Esophagus muscularis mucosa (tissue), 4 donors: ENCODE results near the gene STAP2. TPM values are rescaled to one million over a fixed set of nuclear protein-coding genes. Genes with fewer than 3 reads are reported as not detected.
A peak's percentile ranks its signal among the peaks of the same experiment; 100 is the strongest.
"Not testable (repeated sequence)": the region's sequence is repeated elsewhere in the genome, so short reads cannot be mapped to it uniquely, and the experiment has no call there.

ENCODE experiments used
- DNase-seq: peaks from one replicate; pipeline ENCODE4 v3.0.0-alpha.2; 2017; ENCODE audit errors: extremely low spot score
- H3K27ac ChIP-seq, 4 donors: fragments of 200-600 bp; sonication (generic); replicated peaks in 1 of 4; 1 replicate in 3 of 4; 2 replicates in 1 of 4; pipeline ENCODE4 v1.5.1; 2016 to 2019; ENCODE audit warnings: mild to moderate bottlenecking in 1 of 4
- H3K27me3 ChIP-seq, 4 donors: fragments of 200-600 bp; sonication (generic); one replicate each; pipeline versions ENCODE4 v1.5.1 to v1.6.0; 2016 to 2019
- H3K36me3 ChIP-seq, 4 donors: fragments of 200-600 bp; sonication (generic); one replicate each; pipeline ENCODE4 v1.5.1; 2016 to 2019
- H3K4me1 ChIP-seq, 4 donors: fragments of 200-600 bp; sonication (generic); one replicate each; pipeline ENCODE4 v1.5.1; 2016 to 2019
- H3K4me3 ChIP-seq, 4 donors: fragments of 200-600 bp; sonication (generic); 1 replicate in 2 of 4; 2 replicates in 2 of 4; pipeline ENCODE4 v1.5.1; 2016 to 2019; ENCODE audit warnings: mild to moderate bottlenecking in 4 of 4, moderate library complexity in 1 of 4
- H3K9me3 ChIP-seq, 4 donors: fragments of 200-600 bp; sonication (generic); 1 replicate in 3 of 4; 2 replicates in 1 of 4; pipeline ENCODE4 v1.5.1; 2016 to 2019
- EP300 ChIP-seq: sonication (generic); formaldehyde crosslinking; IDR thresholded peaks from one replicate; pipeline ENCODE4 v1.6.1; 2017; ENCODE audit warnings: antibody characterized with exemption
- POLR2A ChIP-seq: fragments of 450-650 bp; IDR thresholded peaks from one replicate; pipeline ENCODE4 v1.6.1; 2017; ENCODE audit warnings: antibody characterized with exemption, moderate library complexity, mild to moderate bottlenecking, low read depth
- POLR2AphosphoS5 ChIP-seq, 2 donors: sonication (generic); formaldehyde crosslinking; IDR thresholded peaks; one replicate each; pipeline ENCODE4 v1.6.1; 2017; ENCODE audit warnings: antibody characterized with exemption in 2 of 2
- WGBS: methylation state at CpG from one replicate; pipeline ENCODE4 v1.1.5; 2018; 5-methylcytosine and 5-hydroxymethylcytosine counted together
- intact Hi-C: fragments of 100-400 bp; cut with DNase I; formaldehyde crosslinking; loops from one replicate; pipeline ENCODE4 v1.15.1; 2023
- total RNA-seq, 4 donors: library from RNA; depleted of rRNA; stranded (reverse); fragments of >200 nt; gene quantifications; one replicate each; pipeline versions ENCODE4 v1.1.0 to v1.2.1, GENCODE V29; 2016
- TF ChIP-seq, protein P1 (sequence below), 3 experiments: fragments of 200-600 bp in 2 of 3; fragments of 450-650 bp in 1 of 3; sonication (generic) in 2 of 3; IDR thresholded peaks; one replicate each; pipeline ENCODE4 v1.5.1; 2017 to 2019; ENCODE audit warnings: antibody characterized with exemption in 3 of 3, mild to moderate bottlenecking in 2 of 3, moderate library complexity in 1 of 3

The STAP2 gene
- total RNA-seq, 4 donors from 2014 or later = 0.52 to 3.3 (median 1.7) TPM; not detected in 1

DNA sequence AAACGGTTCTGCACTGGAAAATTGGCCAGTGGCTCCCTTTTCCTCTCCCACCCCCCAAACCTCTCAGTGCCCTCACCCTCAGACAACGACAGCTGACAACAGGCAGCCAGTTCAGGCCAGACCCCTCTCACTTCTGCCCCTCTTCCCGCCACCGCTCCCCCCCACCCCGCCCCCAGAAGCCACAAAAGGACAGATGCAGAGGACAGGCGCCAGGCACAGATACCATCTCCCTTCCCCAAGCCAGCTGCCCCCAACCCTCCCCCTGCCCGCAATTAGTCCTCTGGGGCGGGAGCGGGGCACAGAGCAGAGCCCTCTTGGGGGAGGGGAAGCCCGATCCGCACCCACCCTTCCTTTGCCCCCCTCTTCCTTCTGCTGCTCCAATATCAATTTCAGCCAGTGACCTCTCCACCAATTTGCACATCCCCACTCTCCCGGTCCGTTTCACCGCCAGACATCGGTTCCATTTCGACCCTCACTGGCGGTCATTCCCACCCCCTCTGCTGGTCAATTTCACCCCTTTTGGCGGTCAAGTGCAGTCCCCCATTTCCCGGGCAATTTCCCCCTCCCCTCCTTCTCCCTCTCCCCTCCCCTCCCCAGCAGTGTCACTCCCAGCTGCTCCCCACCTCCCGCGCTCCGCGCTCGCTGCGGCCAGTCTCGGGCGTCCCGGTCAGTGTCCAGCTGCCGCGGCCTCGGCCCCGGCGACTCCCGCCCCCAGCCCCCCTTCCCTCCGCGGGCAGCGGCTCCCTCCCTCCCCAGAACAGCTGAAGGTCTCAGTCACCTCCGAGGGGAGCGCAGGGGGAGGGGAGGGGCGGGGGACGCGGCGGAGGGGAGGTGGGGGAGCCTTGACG lies 60.0 kb downstream of the STAP2 start, which contains the start of gene SHD:
SHD (plus strand) TSS at position 848 of the 848 bp plus-strand sequence. CDS start 798 bp downstream, outside the sequence.
- Histone ChIP-seq H3K9me3 (no peaks in the 10 kb centered on the region), H3K4me3 (peak within 1 kb of the TSS; percentile 27 to 38 (median 34)), H3K36me3 (no peaks in the 10 kb centered on the region), H3K27ac (no peak within 1 kb of the TSS), H3K27me3 (peaks cover 4 to 67% (median 29%) of the 10 kb centered on the region in 4 donors), H3K4me1 (peaks cover 13 to 19% (median 15%) of the 10 kb centered on the region in 4 donors)
- TF ChIP-seq EP300 (no peak), POLR2AphosphoS5 (IDR thresholded peaks at IDR 0.05) (no peak), POLR2A (no peak)
- TF ChIP-seq, protein P1, sequence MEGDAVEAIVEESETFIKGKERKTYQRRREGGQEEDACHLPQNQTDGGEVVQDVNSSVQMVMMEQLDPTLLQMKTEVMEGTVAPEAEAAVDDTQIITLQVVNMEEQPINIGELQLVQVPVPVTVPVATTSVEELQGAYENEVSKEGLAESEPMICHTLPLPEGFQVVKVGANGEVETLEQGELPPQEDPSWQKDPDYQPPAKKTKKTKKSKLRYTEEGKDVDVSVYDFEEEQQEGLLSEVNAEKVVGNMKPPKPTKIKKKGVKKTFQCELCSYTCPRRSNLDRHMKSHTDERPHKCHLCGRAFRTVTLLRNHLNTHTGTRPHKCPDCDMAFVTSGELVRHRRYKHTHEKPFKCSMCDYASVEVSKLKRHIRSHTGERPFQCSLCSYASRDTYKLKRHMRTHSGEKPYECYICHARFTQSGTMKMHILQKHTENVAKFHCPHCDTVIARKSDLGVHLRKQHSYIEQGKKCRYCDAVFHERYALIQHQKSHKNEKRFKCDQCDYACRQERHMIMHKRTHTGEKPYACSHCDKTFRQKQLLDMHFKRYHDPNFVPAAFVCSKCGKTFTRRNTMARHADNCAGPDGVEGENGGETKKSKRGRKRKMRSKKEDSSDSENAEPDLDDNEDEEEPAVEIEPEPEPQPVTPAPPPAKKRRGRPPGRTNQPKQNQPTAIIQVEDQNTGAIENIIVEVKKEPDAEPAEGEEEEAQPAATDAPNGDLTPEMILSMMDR (IDR thresholded peaks at IDR 0.05) = no peak
- 6% methylated on average over 19 of the region's 44 CpGs for WGBS
- intact Hi-C loops = no loop called here
- no peak for DNase-seq

DNA sequence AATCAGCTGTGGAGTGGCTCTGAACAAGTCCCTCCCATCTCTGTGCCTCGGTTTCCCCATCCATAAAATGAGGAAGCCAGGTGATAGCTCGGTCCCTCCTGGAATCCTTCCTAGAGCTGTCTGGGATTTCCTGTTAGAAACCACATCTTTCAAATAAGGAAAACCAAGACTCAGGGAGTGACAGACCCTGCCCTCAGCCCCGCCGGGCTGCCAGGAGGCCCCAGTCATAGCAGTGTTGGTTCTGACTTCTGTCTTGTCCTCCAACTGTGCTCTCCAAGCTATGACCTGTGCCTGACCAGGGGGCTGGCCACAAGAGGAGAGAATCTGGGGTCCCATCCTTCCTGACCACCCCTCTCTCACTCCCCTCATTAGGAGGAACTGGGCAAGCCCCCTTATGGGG lies 60.6 kb downstream of the STAP2 start:
- WGBS = 40% methylated on average over 4 of the region's 4 CpGs
- no peak for DNase-seq
- no peak for TF ChIP-seq EP300
- TF ChIP-seq, protein P1 (IDR thresholded peaks at IDR 0.05) = no peak
- no peak for TF ChIP-seq POLR2AphosphoS5 (IDR thresholded peaks at IDR 0.05)
- no peak for TF ChIP-seq POLR2A
- no peaks in the 10 kb centered on the region for H3K9me3 ChIP-seq
- H3K4me3 ChIP-seq = no peak overlapping the region
- no peak overlapping the region for H3K27ac ChIP-seq
- H3K27me3 ChIP-seq = peaks cover 4 to 61% (median 29%) of the 10 kb centered on the region in 4 donors
- H3K36me3 ChIP-seq = no peaks in the 10 kb centered on the region
- H3K4me1 ChIP-seq = peaks cover 13 to 19% (median 15%) of the 10 kb centered on the region in 4 donors
- intact Hi-C loops = no loop called here

DNA sequence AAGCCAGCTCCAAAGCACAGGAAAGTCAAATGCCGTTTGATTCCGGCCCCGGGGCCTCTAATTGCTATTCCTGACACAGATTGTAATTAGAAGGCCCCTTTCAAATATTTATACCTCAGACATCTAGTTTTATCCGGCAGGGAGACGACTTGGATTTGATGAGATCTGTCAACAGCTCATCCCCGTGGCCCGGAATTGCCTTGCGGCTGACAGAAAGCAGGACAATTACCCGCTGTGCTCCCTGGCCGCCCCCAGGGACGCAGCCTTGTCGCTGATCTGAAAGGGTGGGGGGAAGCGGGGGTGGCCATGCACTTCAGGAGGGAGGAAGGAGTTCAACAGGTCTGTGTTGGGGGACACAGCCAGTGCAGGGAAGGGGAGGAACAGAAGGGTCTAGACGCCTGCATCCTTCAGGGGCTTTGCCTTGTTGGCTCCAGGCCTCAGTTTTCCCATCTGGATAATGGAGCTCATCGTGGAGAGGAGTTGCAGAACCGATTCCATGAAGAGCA lies 61.4 kb downstream of the STAP2 start:
- intact Hi-C loops = no loop called here

DNA sequence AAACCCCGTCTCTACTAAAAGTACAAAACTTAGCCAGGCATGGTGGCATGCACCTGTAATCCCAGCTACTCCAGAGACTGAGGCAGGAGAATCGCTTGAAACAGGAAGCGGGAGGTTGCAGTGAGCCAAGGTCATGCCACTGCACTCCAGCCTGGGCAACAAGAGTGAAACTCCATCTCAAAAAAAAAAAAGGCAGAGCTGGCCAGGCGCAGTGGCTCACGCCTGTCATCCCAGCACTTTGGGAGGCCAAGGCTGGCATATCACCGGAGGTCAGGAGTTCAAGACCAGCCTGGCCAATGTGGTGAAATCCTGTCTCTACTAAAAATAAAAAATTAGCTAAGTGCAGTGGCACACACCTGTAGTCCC lies 64.3 kb downstream of the STAP2 start:
- intact Hi-C loops = not testable (repeated sequence)

More for the DNA sequence above, 61.4 kb downstream of the STAP2 start:
- Histone ChIP-seq H3K36me3 (peaks cover 0 to 5% (median 0%) of the 10 kb centered on the region in 4 donors), H3K27ac (no peak overlapping the region), H3K9me3 (no peaks in the 10 kb centered on the region), H3K4me3 (no peak overlapping the region), H3K27me3 (peaks cover 4 to 53% (median 29%) of the 10 kb centered on the region in 4 donors), H3K4me1 (peaks cover 13 to 19% (median 15%) of the 10 kb centered on the region in 4 donors)
- TF ChIP-seq, protein P1 (IDR thresholded peaks at IDR 0.05) = no peak
- TF ChIP-seq POLR2AphosphoS5 (IDR thresholded peaks at IDR 0.05) (no peak), EP300 (no peak)
- WGBS = 45% methylated on average over 15 of the region's 16 CpGs
- no peak for DNase-seq

More for the DNA sequence above, 64.3 kb downstream of the STAP2 start:
- not testable (repeated sequence) for DNase-seq, H3K4me3 ChIP-seq, H3K27ac ChIP-seq, H3K4me1 ChIP-seq, H3K9me3 ChIP-seq
- Histone ChIP-seq H3K27me3 (peaks cover 0 to 24% (median 10%) of the 10 kb centered on the region in 4 donors), H3K36me3 (peaks cover under 1 to 33% (median 15%) of the 10 kb centered on the region in 4 donors)
- 88% methylated on average over 6 of the region's 6 CpGs for WGBS

Other genes starting within 250 kb of the STAP2 start
- 100 to 1,000 TPM in 2 of 4 donors, 10 to 100 TPM in 2; 59.0 to 145 (median 101) TPM for gene MAP2K2, start 214.7 kb downstream of the STAP2 start, total RNA-seq
- gene CREB3L3, start 185.2 kb downstream of the STAP2 start, total RNA-seq = not detected
- gene SIRT6, start 156.3 kb downstream of the STAP2 start, total RNA-seq = 10 to 100 TPM; 16.0 to 24.1 (median 19.9) TPM
- gene ANKRD24, start 156.1 kb downstream of the STAP2 start, total RNA-seq = 1 to 10 TPM in 2 of 4 donors, under 1 TPM in 2; 0.32 to 2.5 (median 0.96) TPM
- 1 to 10 TPM; 1.1 to 6.6 (median 1.9) TPM for gene EBI3, start 109.3 kb downstream of the STAP2 start, total RNA-seq
- 10 to 100 TPM; 17.0 to 29.1 (median 26.4) TPM for gene YJU2, start 91.7 kb downstream of the STAP2 start, total RNA-seq
- not detected for gene SHD, start 59.6 kb downstream of the STAP2 start, total RNA-seq
- gene TMIGD2, start 36.4 kb downstream of the STAP2 start, total RNA-seq = not detected
- under 1 TPM in 2 of 4 donors, not detected in 2; 0.29 to 0.50 TPM for gene FSD1, start 34.2 kb downstream of the STAP2 start, total RNA-seq
- gene MPND, start 4.7 kb upstream of the STAP2 start, total RNA-seq = 1 to 10 TPM; 5.3 to 9.2 (median 7.6) TPM
- 10 to 100 TPM; 49.4 to 77.2 (median 59.5) TPM for gene SH3GL1, start 61.7 kb upstream of the STAP2 start, total RNA-seq
- 10 to 100 TPM in 1 of 4 donors, 1 to 10 TPM in 3; 4.6 to 14.6 (median 7.6) TPM for gene CHAF1A, start 63.8 kb upstream of the STAP2 start, total RNA-seq
- gene UBXN6, start 119.0 kb upstream of the STAP2 start, total RNA-seq = 100 to 1,000 TPM in 2 of 4 donors, 10 to 100 TPM in 2; 65.2 to 190 (median 98.8) TPM
- gene HDGFL2, start 133.5 kb upstream of the STAP2 start, total RNA-seq = 10 to 100 TPM; 30.5 to 72.3 (median 45.5) TPM
- 100 to 1,000 TPM in 2 of 4 donors, 10 to 100 TPM in 2; 45.7 to 134 (median 91.1) TPM for gene PLIN4, start 179.7 kb upstream of the STAP2 start, total RNA-seq
- gene PLIN5, start 196.4 kb upstream of the STAP2 start, total RNA-seq = 10 to 100 TPM in 1 of 4 donors, 1 to 10 TPM in 3; 7.9 to 11.9 (median 9.1) TPM
- 1 to 10 TPM in 2 of 4 donors, under 1 TPM in 2; 0.17 to 9.4 (median 0.79) TPM for gene LRG1, start 201.2 kb upstream of the STAP2 start, total RNA-seq
- gene SEMA6B, start 220.9 kb upstream of the STAP2 start, total RNA-seq = 10 to 100 TPM in 2 of 4 donors, 1 to 10 TPM in 2; 3.7 to 22.5 (median 14.2) TPM